Colonic mucosa (tissue), 4 donors: ENCODE results near the gene HOXD10. TPM values are rescaled to one million over a fixed set of nuclear protein-coding genes. Genes with fewer than 3 reads are reported as not detected.

Experiments
- DNase-seq: peaks from one replicate; pipeline ENCODE4 v3.0.0-alpha.2; 2020
- H3K27ac ChIP-seq: fragments of 200-600 bp; one replicate; pipeline ENCODE4 v1.8.0; 2021
- H3K27me3 ChIP-seq: fragments of 200-600 bp; one replicate; pipeline ENCODE4 v1.8.0; 2021
- H3K36me3 ChIP-seq: fragments of 200-600 bp; one replicate; pipeline ENCODE4 v1.8.0; 2021
- H3K4me1 ChIP-seq: fragments of 200-600 bp; one replicate; pipeline ENCODE4 v1.8.0; 2021; ENCODE audit warnings: mild to moderate bottlenecking
- H3K4me3 ChIP-seq: fragments of 200-600 bp; one replicate; pipeline ENCODE4 v1.8.0; 2021
- H3K9ac ChIP-seq, 2 donors: one replicate each; pipeline ENCODE4 v1.7.0; 2013; ENCODE audit warnings: control low read depth in 2 of 2, low read depth in 2 of 2, low read length in 2 of 2
- H3K9me3 ChIP-seq: fragments of 200-600 bp; one replicate; pipeline ENCODE4 v1.8.0; 2021
- intact Hi-C: fragments of 100-400 bp; cut with DNase I; formaldehyde crosslinking; loops from one replicate; pipeline ENCODE4 v1.14.1; 2022
- total RNA-seq, 2 donors: library from RNA; stranded (reverse); fragmentation: NEBNext Ultra II Directional in 1 of 2; extraction: Animal tissue kit (Norgen Biotek cat#: 25700) in 1 of 2; gene quantifications; one replicate each; pipeline ENCODE4 v1.2.1, GENCODE V29; 2021
- TF ChIP-seq, protein P1 (sequence below): fragments of 200-600 bp; IDR thresholded peaks from one replicate; pipeline ENCODE4 v1.8.0; 2022; ENCODE audit warnings: antibody characterized with exemption, mild to moderate bottlenecking
- donor health status: healthy.
- donor health status: DM: no; HTN: no; CAD: no.
- donor health status: DM: no; HTN: no; CAD: no.

HOXD10 gene
- total RNA-seq, 2 donors from 2014 or later, result 0.32 to 1.9 TPM

GRCh38 chr2:176161825-176162626 is 45.4 kb downstream of the HOXD10 start:
- peaks cover 8% of the 10 kb centered on the region for H3K4me1 ChIP-seq
- no peak overlapping the region for H3K4me3 ChIP-seq
- no peaks in the 10 kb centered on the region for H3K36me3 ChIP-seq
- peak overlapping the region in 1 of 2 donors; percentile 19 for H3K9ac ChIP-seq
- TF ChIP-seq, protein P1, sequence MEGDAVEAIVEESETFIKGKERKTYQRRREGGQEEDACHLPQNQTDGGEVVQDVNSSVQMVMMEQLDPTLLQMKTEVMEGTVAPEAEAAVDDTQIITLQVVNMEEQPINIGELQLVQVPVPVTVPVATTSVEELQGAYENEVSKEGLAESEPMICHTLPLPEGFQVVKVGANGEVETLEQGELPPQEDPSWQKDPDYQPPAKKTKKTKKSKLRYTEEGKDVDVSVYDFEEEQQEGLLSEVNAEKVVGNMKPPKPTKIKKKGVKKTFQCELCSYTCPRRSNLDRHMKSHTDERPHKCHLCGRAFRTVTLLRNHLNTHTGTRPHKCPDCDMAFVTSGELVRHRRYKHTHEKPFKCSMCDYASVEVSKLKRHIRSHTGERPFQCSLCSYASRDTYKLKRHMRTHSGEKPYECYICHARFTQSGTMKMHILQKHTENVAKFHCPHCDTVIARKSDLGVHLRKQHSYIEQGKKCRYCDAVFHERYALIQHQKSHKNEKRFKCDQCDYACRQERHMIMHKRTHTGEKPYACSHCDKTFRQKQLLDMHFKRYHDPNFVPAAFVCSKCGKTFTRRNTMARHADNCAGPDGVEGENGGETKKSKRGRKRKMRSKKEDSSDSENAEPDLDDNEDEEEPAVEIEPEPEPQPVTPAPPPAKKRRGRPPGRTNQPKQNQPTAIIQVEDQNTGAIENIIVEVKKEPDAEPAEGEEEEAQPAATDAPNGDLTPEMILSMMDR, result no peak
- no peaks in the 10 kb centered on the region for H3K9me3 ChIP-seq
- H3K27ac ChIP-seq, result no peak overlapping the region
- no peak for DNase-seq
- H3K27me3 ChIP-seq, result peaks cover 44% of the 10 kb centered on the region
- intact Hi-C loops, result no loop called here

DNA sequence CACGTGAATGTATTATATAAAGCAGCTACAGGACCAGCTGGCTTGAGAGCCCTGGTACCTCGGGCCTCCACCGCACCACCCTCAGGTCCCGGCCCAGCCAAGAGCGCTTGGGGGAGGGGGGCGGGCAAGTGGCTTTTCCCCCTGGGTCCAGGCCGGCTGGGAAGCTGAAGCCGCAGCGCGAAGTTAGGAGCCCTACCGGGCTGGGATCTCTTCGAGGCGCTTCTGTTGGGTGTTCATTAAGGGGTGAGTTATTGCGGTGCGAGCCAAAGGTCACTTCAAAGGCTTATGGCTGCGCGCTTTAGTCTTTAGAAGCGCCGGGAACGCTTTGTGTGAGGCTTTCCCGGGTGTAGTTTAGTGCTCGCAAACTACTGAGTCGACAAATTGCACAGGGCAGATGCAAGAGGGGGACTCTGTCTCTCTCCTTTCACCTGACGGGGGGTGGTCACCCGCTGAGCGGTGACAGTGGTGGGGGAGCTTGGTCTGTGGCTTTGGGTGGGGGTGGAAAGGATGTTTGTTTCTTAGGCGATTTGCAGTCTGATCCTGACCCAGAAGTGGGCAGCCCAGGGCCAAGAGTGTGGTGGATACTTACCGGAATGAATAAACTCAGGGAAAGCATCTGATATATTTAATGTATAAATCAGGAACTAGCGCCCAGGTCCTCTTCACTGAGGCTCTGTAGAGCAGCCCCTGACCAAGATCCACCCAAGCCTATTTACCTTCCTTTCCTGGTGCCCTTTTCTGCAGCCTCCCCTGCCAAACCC is 46.5 kb downstream of the HOXD10 start:
- no peak for DNase-seq
- intact Hi-C loops, result no loop called here
- Histone ChIP-seq H3K27ac (no peak overlapping the region), H3K9ac (no peak overlapping the region), H3K36me3 (no peaks in the 10 kb centered on the region), H3K9me3 (no peaks in the 10 kb centered on the region), H3K27me3 (peaks cover 43% of the 10 kb centered on the region), H3K4me3 (no peak overlapping the region), H3K4me1 (peaks cover 8% of the 10 kb centered on the region)
- TF ChIP-seq, protein P1, result no peak

- Histone ChIP-seq H3K4me1 (peaks cover 8% of the 10 kb centered on the region), H3K27ac (no peak overlapping the region), H3K9ac (no peak overlapping the region), H3K4me3 (no peak overlapping the region), H3K9me3 (no peaks in the 10 kb centered on the region), H3K36me3 (no peaks in the 10 kb centered on the region), H3K27me3 (peaks cover 43% of the 10 kb centered on the region)
- TF ChIP-seq, protein P1, result no peak
- no peak for DNase-seq
- intact Hi-C loops, result no loop called here
Measured at GRCh38 chr2:176163672-176164056, 47.1 kb downstream of the HOXD10 start.

DNA sequence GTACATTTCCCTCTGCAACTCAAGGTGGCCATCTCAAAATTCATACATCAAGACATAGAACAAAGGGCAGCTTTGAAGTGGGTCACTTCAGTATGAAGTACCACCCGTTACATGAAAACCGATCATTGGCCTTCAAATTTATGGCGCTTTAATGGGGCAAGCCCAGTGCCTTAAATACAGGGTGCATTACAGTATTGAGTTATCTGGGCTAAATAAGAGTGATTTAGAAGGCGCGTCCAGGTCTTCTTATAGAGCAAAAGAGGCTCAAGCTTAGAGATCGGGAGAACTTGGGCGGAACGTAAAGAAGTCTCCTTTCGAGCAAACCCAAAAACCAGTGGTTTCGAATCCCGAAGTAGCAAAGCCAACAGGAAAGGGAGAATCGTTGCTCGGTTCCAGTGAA is 47.6 kb downstream of the HOXD10 start:
- TF ChIP-seq, protein P1, result no peak
- peaks cover 43% of the 10 kb centered on the region for H3K27me3 ChIP-seq
- intact Hi-C loops, result no loop called here
- H3K4me3 ChIP-seq, result no peak overlapping the region
- no peaks in the 10 kb centered on the region for H3K36me3 ChIP-seq
- H3K9ac ChIP-seq, result no peak overlapping the region
- no peak overlapping the region for H3K27ac ChIP-seq
- H3K4me1 ChIP-seq, result peaks cover 5% of the 10 kb centered on the region
- no peaks in the 10 kb centered on the region for H3K9me3 ChIP-seq
- no peak for DNase-seq

GRCh38 chr2:176164611-176165369 is 48.2 kb downstream of the HOXD10 start:
- Histone ChIP-seq H3K27me3 (peaks cover 42% of the 10 kb centered on the region), H3K9ac (no peak overlapping the region), H3K4me3 (no peak overlapping the region), H3K4me1 (peaks cover under 1% of the 10 kb centered on the region), H3K9me3 (no peaks in the 10 kb centered on the region), H3K36me3 (no peaks in the 10 kb centered on the region), H3K27ac (no peak overlapping the region)
- TF ChIP-seq, protein P1, result no peak
- intact Hi-C loops, result no loop called here
- no peak for DNase-seq
